Loucy (cell line): ENCODE data around the gene TBCEL.

ENCODE experiments used
- CTCF ChIP-seq: fragments of 200-600 bp; sonication (generic); conservative IDR thresholded peaks from 2 replicates; pipeline ENCODE4 v1.5.1; 2014; ENCODE audit warnings: mild to moderate bottlenecking, antibody characterized with exemption, low read length
- EZH2phosphoT487 ChIP-seq: fragments of 200-600 bp; IDR thresholded peaks from 2 replicates; pipeline ENCODE4 v1.6.1; 2018; ENCODE audit warnings: antibody characterized with exemption, mild to moderate bottlenecking, moderate library complexity, borderline replicate concordance

DNA sequence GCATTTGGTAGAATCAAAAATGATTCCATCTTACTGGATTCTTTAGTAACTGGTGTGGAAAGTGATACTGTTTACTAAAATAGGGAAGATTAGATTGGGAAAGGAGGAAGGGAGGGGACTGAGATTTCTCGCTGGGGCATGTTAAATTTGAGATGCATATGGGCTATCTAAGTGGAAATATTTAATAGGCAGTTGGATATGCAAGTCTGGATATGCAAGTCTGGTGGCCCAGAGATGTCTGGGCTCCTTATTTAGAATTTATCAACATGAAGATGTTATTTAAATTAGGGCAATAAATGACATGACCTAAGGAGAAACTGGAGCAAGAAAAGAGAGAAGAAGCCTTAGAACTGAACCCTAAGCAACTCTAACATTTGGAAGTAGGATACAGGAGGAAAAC lies 17.0 kb upstream of the TBCEL start:
- TF ChIP-seq CTCF (no peak), EZH2phosphoT487 (no peak)
